IMR-90 (cell line): Measurements from ENCODE around the gene SDCCAG8.

ENCODE experiments used
- POLR2A ChIP-seq: IDR thresholded peaks from 2 replicates; pipeline ENCODE4 v1.6.1; 2012; ENCODE audit warnings: mild to moderate bottlenecking, low read depth, low read length
- TF ChIP-seq, protein P1 (sequence below): conservative IDR thresholded peaks from 2 replicates; pipeline ENCODE4 v1.5.1; 2012; ENCODE audit warnings: mild to moderate bottlenecking, low read depth, low read length, improper control_type of control experiment

DNA sequence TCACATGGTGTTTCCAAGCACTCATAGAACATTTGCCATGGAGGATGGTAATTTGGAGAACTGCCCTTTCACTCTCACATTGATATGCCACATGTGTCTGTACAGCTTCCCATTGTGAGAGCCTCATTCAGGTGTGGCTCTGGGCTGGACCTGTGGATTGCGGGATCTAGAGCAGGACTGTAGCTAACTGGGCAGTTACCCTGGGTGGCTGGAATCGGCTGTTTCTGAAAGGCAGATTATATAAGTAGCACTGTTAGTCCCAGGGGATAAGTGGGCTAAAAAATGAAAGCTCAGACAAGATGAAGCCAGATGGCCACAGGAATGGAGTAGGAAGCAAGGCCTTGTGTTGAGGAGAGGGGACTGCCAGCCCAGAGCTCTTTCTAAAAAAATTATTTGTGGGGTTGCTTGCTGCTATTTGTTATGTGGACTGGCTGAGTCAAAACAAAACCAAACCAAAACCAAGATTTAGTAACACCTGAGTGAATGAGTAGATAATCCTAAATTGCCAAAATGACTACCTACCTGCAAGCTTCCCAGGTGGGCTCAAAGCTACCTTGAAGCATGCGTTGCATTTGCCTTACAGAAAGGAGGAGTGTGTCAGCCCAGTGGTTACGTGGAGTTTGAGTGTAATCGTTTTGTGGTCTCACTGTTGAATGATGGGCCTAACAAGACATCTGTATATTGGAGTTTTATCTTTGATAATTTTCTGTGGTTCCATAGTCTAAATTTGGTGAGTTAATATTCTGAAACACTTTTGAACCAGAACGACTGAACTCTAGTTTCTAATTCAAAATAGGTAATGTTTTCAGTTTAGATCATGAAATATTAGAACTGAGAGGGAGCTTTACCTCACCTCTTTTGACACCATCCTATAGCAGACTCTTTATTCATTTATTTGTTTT lies 58.0 kb downstream of the SDCCAG8 start:
- TF ChIP-seq, protein P1, sequence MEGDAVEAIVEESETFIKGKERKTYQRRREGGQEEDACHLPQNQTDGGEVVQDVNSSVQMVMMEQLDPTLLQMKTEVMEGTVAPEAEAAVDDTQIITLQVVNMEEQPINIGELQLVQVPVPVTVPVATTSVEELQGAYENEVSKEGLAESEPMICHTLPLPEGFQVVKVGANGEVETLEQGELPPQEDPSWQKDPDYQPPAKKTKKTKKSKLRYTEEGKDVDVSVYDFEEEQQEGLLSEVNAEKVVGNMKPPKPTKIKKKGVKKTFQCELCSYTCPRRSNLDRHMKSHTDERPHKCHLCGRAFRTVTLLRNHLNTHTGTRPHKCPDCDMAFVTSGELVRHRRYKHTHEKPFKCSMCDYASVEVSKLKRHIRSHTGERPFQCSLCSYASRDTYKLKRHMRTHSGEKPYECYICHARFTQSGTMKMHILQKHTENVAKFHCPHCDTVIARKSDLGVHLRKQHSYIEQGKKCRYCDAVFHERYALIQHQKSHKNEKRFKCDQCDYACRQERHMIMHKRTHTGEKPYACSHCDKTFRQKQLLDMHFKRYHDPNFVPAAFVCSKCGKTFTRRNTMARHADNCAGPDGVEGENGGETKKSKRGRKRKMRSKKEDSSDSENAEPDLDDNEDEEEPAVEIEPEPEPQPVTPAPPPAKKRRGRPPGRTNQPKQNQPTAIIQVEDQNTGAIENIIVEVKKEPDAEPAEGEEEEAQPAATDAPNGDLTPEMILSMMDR: no peak
- no peak for TF ChIP-seq POLR2A
